OCI-LY3 (cell line): ENCODE data around the gene MTFMT.

Source experiments
- CTCF ChIP-seq: fragments of 200-600, 300-600 bp; sonication (generic); IDR thresholded peaks from 2 replicates; pipeline ENCODE4 v1.5.1; 2014; ENCODE audit warnings: antibody characterized with exemption, low read length, low read depth
- EZH2phosphoT487 ChIP-seq: fragments of 200-600 bp; shearing (Covaris generic); IDR thresholded peaks from 2 replicates; pipeline ENCODE4 v1.6.1; 2018; ENCODE audit warnings: antibody characterized with exemption, mixed run types, low read depth

- no peak for TF ChIP-seq CTCF
- TF ChIP-seq EZH2phosphoT487: no peak
These were observed 40.5 kb upstream of the MTFMT start for GRCh38 chr15:65069779-65070546.
